Osteoblast (primary cell): ENCODE results near the gene SLC18A2. TPM values are rescaled to one million over a fixed set of nuclear protein-coding genes. Genes with fewer than 3 reads are reported as not detected.
"Not testable (repeated sequence)": the region's sequence is repeated elsewhere in the genome, so short reads cannot be mapped to it uniquely, and the experiment has no call there.

Experiments used
- DNase-seq: peaks from one replicate; pipeline ENCODE4 v3.0.0; 2011; ENCODE audit warnings: low spot score, mixed read lengths; ENCODE audit not compliant: insufficient read length; ENCODE audit errors: missing footprints
- H2AFZ ChIP-seq: 2 replicates; pipeline ENCODE4 v1.6.0; 2011; ENCODE audit warnings: mild to moderate bottlenecking, low read length
- H3K27ac ChIP-seq: 2 replicates; pipeline ENCODE4 v1.5.1; 2011; ENCODE audit warnings: mild to moderate bottlenecking, low read depth, low read length, moderate library complexity
- H3K27me3 ChIP-seq: 2 replicates; pipeline ENCODE4 v1.6.0; 2012; ENCODE audit warnings: mild to moderate bottlenecking, control low read depth, inconsistent platforms, low read length, moderate library complexity; ENCODE audit not compliant: insufficient read depth
- H3K36me3 ChIP-seq: 2 replicates; pipeline ENCODE4 v1.5.1; 2011; ENCODE audit warnings: mild to moderate bottlenecking, low read length, control low read depth, moderate library complexity; ENCODE audit not compliant: insufficient read depth
- H3K4me1 ChIP-seq: 2 replicates; pipeline ENCODE4 v1.5.1; 2011; ENCODE audit warnings: mild to moderate bottlenecking, low read length, control low read depth, moderate library complexity; ENCODE audit not compliant: insufficient read depth
- H3K4me2 ChIP-seq: 2 replicates; pipeline ENCODE4 v1.6.0; 2011; ENCODE audit warnings: mild to moderate bottlenecking, low read length; ENCODE audit not compliant: insufficient read depth
- H3K4me3 ChIP-seq: fragments of 200-600 bp; sonication (generic); 3 replicates; pipeline ENCODE4 v1.5.1; 2012; ENCODE audit warnings: mild to moderate bottlenecking, low read length, inconsistent platforms; ENCODE audit not compliant: insufficient read depth
- H3K79me2 ChIP-seq: 2 replicates; pipeline ENCODE4 v1.6.0; 2012; ENCODE audit warnings: mild to moderate bottlenecking, low read length, control low read depth, inconsistent platforms; ENCODE audit not compliant: insufficient read depth
- H3K9me3 ChIP-seq: 2 replicates; pipeline ENCODE4 v1.5.1; 2011; ENCODE audit warnings: low read depth, low read length, control low read depth
- H4K20me1 ChIP-seq: 2 replicates; pipeline ENCODE4 v1.6.0; 2012; ENCODE audit warnings: mild to moderate bottlenecking, low read length, control low read depth; ENCODE audit not compliant: insufficient read depth
- total RNA-seq: library from RNA; depleted of rRNA; stranded (reverse); fragments of >200 nt; gene quantifications from 2 replicates; pipeline ENCODE4 v1.2.3, GENCODE V29; 2012
- TF ChIP-seq, protein P1 (sequence below): IDR thresholded peaks from 2 replicates; pipeline ENCODE4 v1.5.1; 2011; ENCODE audit warnings: mild to moderate bottlenecking, low read depth, low read length, moderate library complexity; ENCODE audit errors: extremely low read depth

The SLC18A2 gene
- total RNA-seq, 1 donor: not detected

DNA sequence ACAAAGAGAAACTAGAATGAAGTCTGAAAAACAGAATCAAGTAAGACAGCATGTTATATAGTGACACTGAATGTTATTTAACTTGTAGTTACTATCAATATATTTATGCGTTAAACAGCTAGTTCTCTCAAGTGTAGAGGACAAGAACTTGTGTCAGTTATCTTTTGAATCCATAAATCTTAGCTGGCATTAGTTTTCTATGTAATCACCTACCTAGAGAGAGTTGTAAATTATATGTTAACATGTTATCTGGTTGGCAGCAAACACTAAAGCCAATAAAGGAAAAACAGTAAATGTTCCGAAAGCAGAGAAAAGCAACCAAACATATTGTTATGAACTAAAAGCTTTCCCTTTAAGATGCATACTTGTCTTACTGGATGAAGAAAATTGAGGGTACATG, 36.8 kb downstream of the SLC18A2 start:
- DNase-seq: no peak
- TF ChIP-seq, protein P1, sequence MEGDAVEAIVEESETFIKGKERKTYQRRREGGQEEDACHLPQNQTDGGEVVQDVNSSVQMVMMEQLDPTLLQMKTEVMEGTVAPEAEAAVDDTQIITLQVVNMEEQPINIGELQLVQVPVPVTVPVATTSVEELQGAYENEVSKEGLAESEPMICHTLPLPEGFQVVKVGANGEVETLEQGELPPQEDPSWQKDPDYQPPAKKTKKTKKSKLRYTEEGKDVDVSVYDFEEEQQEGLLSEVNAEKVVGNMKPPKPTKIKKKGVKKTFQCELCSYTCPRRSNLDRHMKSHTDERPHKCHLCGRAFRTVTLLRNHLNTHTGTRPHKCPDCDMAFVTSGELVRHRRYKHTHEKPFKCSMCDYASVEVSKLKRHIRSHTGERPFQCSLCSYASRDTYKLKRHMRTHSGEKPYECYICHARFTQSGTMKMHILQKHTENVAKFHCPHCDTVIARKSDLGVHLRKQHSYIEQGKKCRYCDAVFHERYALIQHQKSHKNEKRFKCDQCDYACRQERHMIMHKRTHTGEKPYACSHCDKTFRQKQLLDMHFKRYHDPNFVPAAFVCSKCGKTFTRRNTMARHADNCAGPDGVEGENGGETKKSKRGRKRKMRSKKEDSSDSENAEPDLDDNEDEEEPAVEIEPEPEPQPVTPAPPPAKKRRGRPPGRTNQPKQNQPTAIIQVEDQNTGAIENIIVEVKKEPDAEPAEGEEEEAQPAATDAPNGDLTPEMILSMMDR: no peak
- Histone ChIP-seq H3K27me3 (no peaks in the 10 kb centered on the region), H2AFZ (no peak overlapping the region), H3K4me3 (no peak overlapping the region), H3K27ac (no peak overlapping the region), H3K4me2 (no peak overlapping the region), H3K9me3 (no peaks in the 10 kb centered on the region), H3K79me2 (no peaks in the 10 kb centered on the region), H3K4me1 (no peaks in the 10 kb centered on the region), H3K36me3 (no peaks in the 10 kb centered on the region), H4K20me1 (peaks cover 4% of the 10 kb centered on the region)

- TF ChIP-seq, protein P1: no peak
- no peaks in the 10 kb centered on the region for H3K79me2 ChIP-seq
- H3K27me3 ChIP-seq: no peaks in the 10 kb centered on the region
- no peak for DNase-seq
- H3K9me3 ChIP-seq: no peaks in the 10 kb centered on the region
- H3K4me1 ChIP-seq: no peaks in the 10 kb centered on the region
- no peak overlapping the region for H3K4me3 ChIP-seq
- no peak overlapping the region for H3K4me2 ChIP-seq
- H2AFZ ChIP-seq: no peak overlapping the region
- H4K20me1 ChIP-seq: peaks cover 3% of the 10 kb centered on the region
- H3K27ac ChIP-seq: no peak overlapping the region
- H3K36me3 ChIP-seq: peaks cover 24% of the 10 kb centered on the region
Observed at GRCh38 chr10:117284716-117285494, 44.0 kb downstream of the SLC18A2 start.

GRCh38 chr10:117290872-117291271, 50.0 kb downstream of the SLC18A2 start:
- not testable (repeated sequence) for H3K36me3 ChIP-seq, H3K27me3 ChIP-seq, H3K4me1 ChIP-seq, H3K27ac ChIP-seq, H2AFZ ChIP-seq, H4K20me1 ChIP-seq, DNase-seq, H3K4me3 ChIP-seq, H3K9me3 ChIP-seq, H3K4me2 ChIP-seq
- peaks cover 19% of the 10 kb centered on the region for H3K79me2 ChIP-seq

- Histone ChIP-seq H3K4me2 (no peak overlapping the region), H3K4me3 (no peak overlapping the region), H3K9me3 (no peaks in the 10 kb centered on the region), H3K27ac (no peak overlapping the region), H3K36me3 (peaks cover 5% of the 10 kb centered on the region), H3K79me2 (peaks cover 28% of the 10 kb centered on the region), H3K4me1 (no peaks in the 10 kb centered on the region), H2AFZ (no peak overlapping the region), H3K27me3 (no peaks in the 10 kb centered on the region), H4K20me1 (peaks cover 6% of the 10 kb centered on the region)
- DNase-seq: no peak
- TF ChIP-seq, protein P1: no peak
Observed at GRCh38 chr10:117294039-117294645, 53.2 kb downstream of the SLC18A2 start.
